Right lobe of liver (tissue), 6 donors: Measurements from ENCODE around the gene CALML3. TPM values are rescaled to one million over a fixed set of nuclear protein-coding genes. Genes with fewer than 3 reads are reported as not detected.

Experiments used
- ATAC-seq, 4 donors: fragments of 200-7000 bp; cut with Tn5 transposase; one replicate each; pipeline ENCODE4 v1.9.1; 2020; ENCODE audit warnings: mild to moderate bottlenecking in 4 of 4, moderate library complexity in 4 of 4
- DNase-seq, 3 donors: peaks; one replicate each; pipeline ENCODE4 v3.0.0-alpha.2; 2020
- H3K27ac ChIP-seq, 3 donors: fragments of 200-600 bp; one replicate each; pipeline ENCODE4 v1.8.0; 2022
- H3K27me3 ChIP-seq, 2 donors: fragments of 200-600 bp; one replicate each; pipeline ENCODE4 v1.8.0; 2022
- H3K36me3 ChIP-seq, 4 donors: fragments of 200-600 bp; sonication (generic) in 1 of 4; one replicate each; pipeline versions ENCODE4 v1.5.1 to v1.8.0; 2017 to 2022; ENCODE audit warnings: control low read depth in 1 of 4
- H3K4me1 ChIP-seq, 4 donors: fragments of 200-600 bp; sonication (generic) in 1 of 4; one replicate each; pipeline versions ENCODE4 v1.5.1 to v1.8.0; 2017 to 2022; ENCODE audit warnings: control low read depth in 1 of 4
- H3K4me3 ChIP-seq, 3 donors: fragments of 200-600 bp; one replicate each; pipeline ENCODE4 v1.8.0; 2022
- H3K9me3 ChIP-seq, 4 donors: fragments of 200-600 bp; sonication (generic) in 1 of 4; one replicate each; pipeline versions ENCODE4 v1.5.1 to v1.8.0; 2017 to 2022; ENCODE audit warnings: control low read depth in 1 of 4
- CTCF ChIP-seq, 4 donors: fragments of 200-600 bp in 3 of 4; fragments of 450-650 bp in 1 of 4; IDR thresholded peaks; one replicate each; pipeline versions ENCODE4 v1.5.1 to v1.8.0; 2016 to 2022; ENCODE audit warnings: antibody characterized with exemption in 4 of 4, mild to moderate bottlenecking in 2 of 4
- POLR2A ChIP-seq: fragments of 450-650 bp; IDR thresholded peaks from one replicate; pipeline ENCODE4 v1.6.1; 2017; ENCODE audit warnings: antibody characterized with exemption, mild to moderate bottlenecking
- WGBS: methylation state at CpG from one replicate; pipeline ENCODE4 v1.1.6; 2018; ENCODE audit warnings: low coverage, low lambda C conversion rate; ENCODE audit not compliant: insufficient coverage; ENCODE audit errors: missing lambda C conversion rate; 5-methylcytosine and 5-hydroxymethylcytosine counted together
- intact Hi-C, 2 donors: fragments of 100-400 bp; cut with DNase I; formaldehyde crosslinking; loops; one replicate each; pipeline versions ENCODE4 v1.11.2 to v1.14.1; 2022
- total RNA-seq, 6 experiments: library from RNA; depleted of rRNA in 2 of 6; stranded (reverse); fragments of >200 nt in 2 of 6; fragmentation: NEBNext Ultra II Directional in 3 of 6; extraction: Animal tissue kit (Norgen Biotek cat#: 25700) in 3 of 6; gene quantifications; one replicate each; pipeline versions ENCODE4 v1.1.0 to v1.2.4, GENCODE V29; 2016 to 2023
- donor health status: DM: no; HTN: yes; CAD: no.
- donor health status: DM: no; HTN: no; CAD: no.
- donor health status: DM: no; HTN: no; CAD: no.
- donor health status: DM: no; HTN: yes; CAD: no.
- donor health status: DM: no; HTN: yes; CAD: no.

The CALML3 gene
- total RNA-seq, 6 experiments from 2014 or later = 0.22 TPM; not detected in 5

- WGBS = 100% methylated on average over 4 of the region's 6 CpGs
These were observed 12.9 kb downstream of the CALML3 start for GRCh38 chr10:5537684-5538083.

GRCh38 chr10:5538446-5538845 is 13.7 kb downstream of the CALML3 start:
- Histone ChIP-seq H3K9me3 (no peaks in the 10 kb centered on the region), H3K4me1 (peaks cover 0 to 12% (median 0%) of the 10 kb centered on the region in 4 donors), H3K36me3 (no peaks in the 10 kb centered on the region), H3K27ac (no peak overlapping the region), H3K27me3 (no peaks in the 10 kb centered on the region), H3K4me3 (no peak overlapping the region)
- DNase-seq (no peak), ATAC-seq (no peak)
- no peak for TF ChIP-seq POLR2A
- TF ChIP-seq CTCF (IDR thresholded peaks at IDR 0.05) = no peak
- intact Hi-C loops = loop anchor here in 1 of 2 donors (10.0 kb wide), 1 partner anchor 76 kb away; no protein-coding TSS in a partner anchor
- WGBS = 75% methylated on average over 6 of the region's 9 CpGs

More at GRCh38 chr10:5537684-5538083, 12.9 kb downstream of the CALML3 start:
- no peaks in the 10 kb centered on the region for H3K36me3 ChIP-seq
- peaks cover 0 to 12% (median 0%) of the 10 kb centered on the region in 4 donors for H3K4me1 ChIP-seq
- H3K9me3 ChIP-seq = no peaks in the 10 kb centered on the region
- ATAC-seq = no peak
- intact Hi-C loops = loop anchor here in 1 of 2 donors (10.0 kb wide), 1 partner anchor 77 kb away; no protein-coding TSS in a partner anchor
- no peaks in the 10 kb centered on the region for H3K27me3 ChIP-seq
- H3K4me3 ChIP-seq = no peak overlapping the region
- H3K27ac ChIP-seq = no peak overlapping the region
- TF ChIP-seq CTCF (IDR thresholded peaks at IDR 0.05) (no peak), POLR2A (no peak)
- DNase-seq = no peak

GRCh38 chr10:5538892-5539651 is 14.3 kb downstream of the CALML3 start:
- 75% methylated on average over 16 of the region's 19 CpGs for WGBS
- Histone ChIP-seq H3K4me3 (no peak overlapping the region), H3K27me3 (no peaks in the 10 kb centered on the region), H3K36me3 (no peaks in the 10 kb centered on the region), H3K27ac (no peak overlapping the region), H3K4me1 (peaks cover 0 to 12% (median 0%) of the 10 kb centered on the region in 4 donors), H3K9me3 (no peaks in the 10 kb centered on the region)
- ATAC-seq (peak; percentile 14 to 66 (median 60)), DNase-seq (peak in 1 of 3 donors; percentile 44)
- TF ChIP-seq CTCF (IDR thresholded peaks at IDR 0.05) (no peak), POLR2A (no peak)
- intact Hi-C loops = loop anchor here in 1 of 2 donors (10.0 kb wide), 1 partner anchor 76 kb away; no protein-coding TSS in a partner anchor

- H3K27ac ChIP-seq = no peak overlapping the region
- DNase-seq = no peak
- H3K36me3 ChIP-seq = no peaks in the 10 kb centered on the region
- peaks cover 0 to 14% (median 3%) of the 10 kb centered on the region in 4 donors for H3K4me1 ChIP-seq
- intact Hi-C loops = no loop called here
- 91% methylated on average over 6 of the region's 9 CpGs for WGBS
- H3K4me3 ChIP-seq = no peak overlapping the region
- no peaks in the 10 kb centered on the region for H3K27me3 ChIP-seq
- no peak for ATAC-seq
- H3K9me3 ChIP-seq = no peaks in the 10 kb centered on the region
- no peak for TF ChIP-seq CTCF (IDR thresholded peaks at IDR 0.05)
- TF ChIP-seq POLR2A = no peak
These were observed 15.3 kb downstream of the CALML3 start for GRCh38 chr10:5540080-5540479.
